Bronchial epithelial cell (primary cell): ENCODE measurements around the gene ABCB11. TPM values are rescaled to one million over a fixed set of nuclear protein-coding genes. Genes with fewer than 3 reads are reported as not detected.
A peak's percentile ranks its signal among the peaks of the same experiment; 100 is the strongest.

Experiments used
- DNase-seq: peaks from one replicate; pipeline ENCODE4 v3.0.0-alpha.2; 2010; ENCODE audit warnings: low read depth
- FAIRE-seq: peaks from 2 replicates; lab custom pipeline; 2011; peaks lifted over from hg19 to GRCh38; lab: Jason Lieb, UNC
- H3K27me3 ChIP-seq: 2 replicates; pipeline ENCODE4 v1.5.1; 2011; ENCODE audit warnings: low read length; ENCODE audit not compliant: control insufficient read depth, insufficient read depth
- H3K36me3 ChIP-seq: 2 replicates; pipeline ENCODE4 v1.5.1; 2011; ENCODE audit warnings: low read length; ENCODE audit not compliant: control insufficient read depth, insufficient read depth
- H3K4me3 ChIP-seq: 2 replicates; pipeline ENCODE4 v1.5.1; 2011; ENCODE audit warnings: mild to moderate bottlenecking, low read depth, low read length, control low read depth
- CTCF ChIP-seq: IDR thresholded peaks from 2 replicates; pipeline ENCODE4 v1.5.1; 2011; ENCODE audit warnings: mild to moderate bottlenecking, moderate library complexity, low read length, control low read depth, inconsistent platforms; ENCODE audit not compliant: insufficient read depth, severe bottlenecking
- total RNA-seq: library from RNA; depleted of rRNA; stranded (reverse); fragments of >200 nt; gene quantifications from 2 replicates; pipeline ENCODE4 v1.2.1, GENCODE V29; 2014

The ABCB11 gene
- total RNA-seq, 1 donor from 2014 or later: 0.26 TPM

- H3K27me3 ChIP-seq: no peaks in the 10 kb centered on the region
- FAIRE-seq (no peak), DNase-seq (no peak)
- TF ChIP-seq CTCF: no peak
- H3K4me3 ChIP-seq: no peak overlapping the region
- H3K36me3 ChIP-seq: no peaks in the 10 kb centered on the region
Measured at GRCh38 chr2:169072163-169072925, 41.2 kb upstream of the ABCB11 start.

GRCh38 chr2:169071455-169071854 is 40.3 kb upstream of the ABCB11 start:
- FAIRE-seq: no peak
- DNase-seq: no peak

GRCh38 chr2:169069833-169070232 is 38.7 kb upstream of the ABCB11 start:
- Histone ChIP-seq H3K4me3 (no peak overlapping the region), H3K36me3 (no peaks in the 10 kb centered on the region), H3K27me3 (no peaks in the 10 kb centered on the region)
- TF ChIP-seq CTCF: no peak
- DNase-seq: no peak
- no peak for FAIRE-seq

More at GRCh38 chr2:169071455-169071854, 40.3 kb upstream of the ABCB11 start:
- Histone ChIP-seq H3K36me3 (no peaks in the 10 kb centered on the region), H3K4me3 (no peak overlapping the region), H3K27me3 (no peaks in the 10 kb centered on the region)
- no peak for TF ChIP-seq CTCF

GRCh38 chr2:169069341-169069740 is 38.2 kb upstream of the ABCB11 start, which contains the start of gene DHRS9:
Gene DHRS9 (plus strand): TSS chr2:169069563. CDS start chr2:169081582, 12,019 bp downstream.
- peak; percentile 99 for DNase-seq
- Histone ChIP-seq H3K36me3 (no peaks in the 10 kb centered on the region), H3K4me3 (no peak within 1 kb of the TSS), H3K27me3 (no peaks in the 10 kb centered on the region)
- no peak for FAIRE-seq
- no peak for TF ChIP-seq CTCF

GRCh38 chr2:169066897-169067296 is 35.8 kb upstream of the ABCB11 start:
- H3K4me3 ChIP-seq: no peak overlapping the region
- no peak for DNase-seq

More at GRCh38 chr2:169066897-169067296, 35.8 kb upstream of the ABCB11 start:
- no peaks in the 10 kb centered on the region for H3K36me3 ChIP-seq
- TF ChIP-seq CTCF: no peak
- H3K27me3 ChIP-seq: no peaks in the 10 kb centered on the region
- no peak for FAIRE-seq
